Osteoblast (primary cell): Measurements from ENCODE around the gene ADGRG7. TPM values are rescaled to one million over a fixed set of nuclear protein-coding genes. Genes with fewer than 3 reads are reported as not detected.
A peak's percentile ranks its signal among the peaks of the same experiment; 100 is the strongest.

ENCODE experiments used
- DNase-seq: peaks from one replicate; pipeline ENCODE4 v3.0.0; 2011; ENCODE audit warnings: low spot score, mixed read lengths; ENCODE audit not compliant: insufficient read length; ENCODE audit errors: missing footprints
- H2AFZ ChIP-seq: 2 replicates; pipeline ENCODE4 v1.6.0; 2011; ENCODE audit warnings: mild to moderate bottlenecking, low read length
- H3K27ac ChIP-seq: 2 replicates; pipeline ENCODE4 v1.5.1; 2011; ENCODE audit warnings: mild to moderate bottlenecking, low read depth, low read length, moderate library complexity
- H3K27me3 ChIP-seq: 2 replicates; pipeline ENCODE4 v1.6.0; 2012; ENCODE audit warnings: mild to moderate bottlenecking, control low read depth, inconsistent platforms, low read length, moderate library complexity; ENCODE audit not compliant: insufficient read depth
- H3K36me3 ChIP-seq: 2 replicates; pipeline ENCODE4 v1.5.1; 2011; ENCODE audit warnings: mild to moderate bottlenecking, low read length, control low read depth, moderate library complexity; ENCODE audit not compliant: insufficient read depth
- H3K4me1 ChIP-seq: 2 replicates; pipeline ENCODE4 v1.5.1; 2011; ENCODE audit warnings: mild to moderate bottlenecking, low read length, control low read depth, moderate library complexity; ENCODE audit not compliant: insufficient read depth
- H3K4me2 ChIP-seq: 2 replicates; pipeline ENCODE4 v1.6.0; 2011; ENCODE audit warnings: mild to moderate bottlenecking, low read length; ENCODE audit not compliant: insufficient read depth
- H3K4me3 ChIP-seq: fragments of 200-600 bp; sonication (generic); 3 replicates; pipeline ENCODE4 v1.5.1; 2012; ENCODE audit warnings: mild to moderate bottlenecking, low read length, inconsistent platforms; ENCODE audit not compliant: insufficient read depth
- H3K79me2 ChIP-seq: 2 replicates; pipeline ENCODE4 v1.6.0; 2012; ENCODE audit warnings: mild to moderate bottlenecking, low read length, control low read depth, inconsistent platforms; ENCODE audit not compliant: insufficient read depth
- H3K9me3 ChIP-seq: 2 replicates; pipeline ENCODE4 v1.5.1; 2011; ENCODE audit warnings: low read depth, low read length, control low read depth
- H4K20me1 ChIP-seq: 2 replicates; pipeline ENCODE4 v1.6.0; 2012; ENCODE audit warnings: mild to moderate bottlenecking, low read length, control low read depth; ENCODE audit not compliant: insufficient read depth
- CTCF ChIP-seq: IDR thresholded peaks from 2 replicates; pipeline ENCODE4 v1.5.1; 2011; ENCODE audit warnings: mild to moderate bottlenecking, low read depth, low read length, moderate library complexity; ENCODE audit errors: extremely low read depth
- total RNA-seq: library from RNA; depleted of rRNA; stranded (reverse); fragments of >200 nt; gene quantifications from 2 replicates; pipeline ENCODE4 v1.2.3, GENCODE V29; 2012

Gene ADGRG7
- total RNA-seq, 1 donor: not detected

GRCh38 chr3:100681496-100681895 lies 72.1 kb downstream of the ADGRG7 start:
- Histone ChIP-seq H3K79me2 (no peaks in the 10 kb centered on the region), H3K9me3 (no peaks in the 10 kb centered on the region), H3K4me1 (no peaks in the 10 kb centered on the region), H2AFZ (no peak overlapping the region), H3K36me3 (no peaks in the 10 kb centered on the region), H3K27me3 (peaks cover 11% of the 10 kb centered on the region), H4K20me1 (no peaks in the 10 kb centered on the region), H3K27ac (no peak overlapping the region), H3K4me3 (no peak overlapping the region), H3K4me2 (no peak overlapping the region)
- TF ChIP-seq CTCF: no peak
- DNase-seq: no peak

- Histone ChIP-seq H3K36me3 (no peaks in the 10 kb centered on the region), H3K9me3 (no peaks in the 10 kb centered on the region), H3K4me3 (no peak overlapping the region), H3K4me2 (no peak overlapping the region), H4K20me1 (no peaks in the 10 kb centered on the region), H2AFZ (no peak overlapping the region), H3K4me1 (no peaks in the 10 kb centered on the region), H3K27me3 (peaks cover 5% of the 10 kb centered on the region), H3K27ac (no peak overlapping the region), H3K79me2 (no peaks in the 10 kb centered on the region)
- no peak for DNase-seq
- TF ChIP-seq CTCF: no peak
Observed at GRCh38 chr3:100682056-100682853, 72.9 kb downstream of the ADGRG7 start.

GRCh38 chr3:100682854-100683760 lies 73.7 kb downstream of the ADGRG7 start:
- H3K9me3 ChIP-seq: no peaks in the 10 kb centered on the region
- no peak for DNase-seq
- no peaks in the 10 kb centered on the region for H3K27me3 ChIP-seq
- H3K79me2 ChIP-seq: no peaks in the 10 kb centered on the region
- no peaks in the 10 kb centered on the region for H3K36me3 ChIP-seq
- TF ChIP-seq CTCF: no peak
- H2AFZ ChIP-seq: peak overlapping the region; percentile 35
- no peaks in the 10 kb centered on the region for H4K20me1 ChIP-seq
- H3K4me2 ChIP-seq: no peak overlapping the region
- H3K4me3 ChIP-seq: no peak overlapping the region
- H3K27ac ChIP-seq: no peak overlapping the region
- H3K4me1 ChIP-seq: no peaks in the 10 kb centered on the region

- no peaks in the 10 kb centered on the region for H3K36me3 ChIP-seq
- H3K27me3 ChIP-seq: peaks cover 42% of the 10 kb centered on the region
- TF ChIP-seq CTCF: no peak
- no peaks in the 10 kb centered on the region for H3K9me3 ChIP-seq
- no peak overlapping the region for H2AFZ ChIP-seq
- H3K4me3 ChIP-seq: no peak overlapping the region
- DNase-seq: no peak
- no peaks in the 10 kb centered on the region for H3K79me2 ChIP-seq
- H3K4me2 ChIP-seq: no peak overlapping the region
- no peaks in the 10 kb centered on the region for H3K4me1 ChIP-seq
- H3K27ac ChIP-seq: no peak overlapping the region
- H4K20me1 ChIP-seq: no peaks in the 10 kb centered on the region
Observed at GRCh38 chr3:100693225-100693624, 83.8 kb downstream of the ADGRG7 start.
